Mesendoderm (in vitro differentiated cells): Measurements from ENCODE around the gene NEK8. TPM values are rescaled to one million over a fixed set of nuclear protein-coding genes. Genes with fewer than 3 reads are reported as not detected.
A peak's percentile ranks its signal among the peaks of the same experiment; 100 is the strongest.

ENCODE experiments used
- DNase-seq: peaks from one replicate; pipeline ENCODE4 v3.0.0; 2013
- H2AK5ac ChIP-seq: 2 replicates; pipeline ENCODE4 v1.6.1; 2013; ENCODE audit warnings: low read length, inconsistent platforms
- H2BK120ac ChIP-seq: 2 replicates; pipeline ENCODE4 v1.6.1; 2013; ENCODE audit warnings: low read depth, mild to moderate bottlenecking, low read length, moderate library complexity, mixed read lengths
- H2BK15ac ChIP-seq: replicated peaks from 2 replicates; pipeline ENCODE4 v1.6.1; 2013; ENCODE audit warnings: low read depth, mild to moderate bottlenecking, moderate library complexity
- H2BK5ac ChIP-seq: 2 replicates; pipeline ENCODE4 v1.6.1; 2013; ENCODE audit warnings: low read length, inconsistent platforms
- H3K18ac ChIP-seq: 2 replicates; pipeline ENCODE4 v1.6.1; 2013; ENCODE audit warnings: mild to moderate bottlenecking, low read length, mixed read lengths
- H3K23ac ChIP-seq: one replicate; pipeline ENCODE4 v1.6.1; 2013; ENCODE audit warnings: low read length
- H3K27ac ChIP-seq: 2 replicates; pipeline ENCODE4 v1.5.1; 2013; ENCODE audit warnings: low read depth, mild to moderate bottlenecking, inconsistent platforms, low read length, moderate library complexity
- H3K27me3 ChIP-seq: 2 replicates; pipeline ENCODE4 v1.6.1; 2013; ENCODE audit warnings: low read length, control low read depth, mild to moderate bottlenecking, inconsistent platforms; ENCODE audit not compliant: insufficient read depth, poor library complexity
- H3K36me3 ChIP-seq: 2 replicates; pipeline ENCODE4 v1.6.1; 2013; ENCODE audit warnings: low read length, inconsistent platforms; ENCODE audit not compliant: control insufficient read depth, insufficient read depth
- H3K4ac ChIP-seq: one replicate; pipeline ENCODE4 v1.6.1; 2013; ENCODE audit warnings: low read depth, mild to moderate bottlenecking, low read length, moderate library complexity
- H3K4me1 ChIP-seq: 2 replicates; pipeline ENCODE4 v1.6.1; 2013; ENCODE audit warnings: low read depth, low read length, inconsistent platforms; ENCODE audit not compliant: control insufficient read depth
- H3K4me2 ChIP-seq: 2 replicates; pipeline ENCODE4 v1.6.1; 2013; ENCODE audit warnings: low read length
- H3K4me3 ChIP-seq: 2 replicates; pipeline ENCODE4 v1.5.1; 2013; ENCODE audit warnings: mild to moderate bottlenecking, low read length
- H3K56ac ChIP-seq: one replicate; pipeline ENCODE4 v1.6.1; 2013; ENCODE audit warnings: low read length
- H3K79me1 ChIP-seq: 2 replicates; pipeline ENCODE4 v1.6.1; 2013; ENCODE audit warnings: low read length, inconsistent platforms
- H3K79me2 ChIP-seq: 2 replicates; pipeline ENCODE4 v1.6.1; 2013; ENCODE audit warnings: mild to moderate bottlenecking, low read length; ENCODE audit not compliant: control insufficient read depth, insufficient read depth
- H3K9ac ChIP-seq: 2 replicates; pipeline ENCODE4 v1.6.1; 2013; ENCODE audit warnings: low read length, inconsistent platforms
- H4K5ac ChIP-seq: one replicate; pipeline ENCODE4 v1.6.1; 2013; ENCODE audit warnings: low read length
- H4K8ac ChIP-seq: one replicate; pipeline ENCODE4 v1.6.1; 2013; ENCODE audit warnings: low read depth, mild to moderate bottlenecking, control low read depth, low read length, moderate library complexity
- WGBS: extraction: QIAGEN DNeasy Blood & Tissue Kit; methylation state at CpG from one replicate; pipeline ENCODE4 v1.1.7; 2013; ENCODE audit warnings: low lambda C conversion rate, missing lambda C conversion rate; ENCODE audit not compliant: insufficient coverage; ENCODE audit errors: extremely low coverage; 5-methylcytosine and 5-hydroxymethylcytosine counted together
- polyA plus RNA-seq, 2 experiments: library from polyadenylated mRNA; stranded (reverse); fragments of 200-250 nt; gene quantifications; one replicate each; pipeline ENCODE4 v1.2.3, GENCODE V29; 2013

The NEK8 gene
- polyA plus RNA-seq (2013, experiment 1 of 2) = 6.8 TPM
- polyA plus RNA-seq (2013, experiment 2 of 2) = 6.5 TPM

DNA sequence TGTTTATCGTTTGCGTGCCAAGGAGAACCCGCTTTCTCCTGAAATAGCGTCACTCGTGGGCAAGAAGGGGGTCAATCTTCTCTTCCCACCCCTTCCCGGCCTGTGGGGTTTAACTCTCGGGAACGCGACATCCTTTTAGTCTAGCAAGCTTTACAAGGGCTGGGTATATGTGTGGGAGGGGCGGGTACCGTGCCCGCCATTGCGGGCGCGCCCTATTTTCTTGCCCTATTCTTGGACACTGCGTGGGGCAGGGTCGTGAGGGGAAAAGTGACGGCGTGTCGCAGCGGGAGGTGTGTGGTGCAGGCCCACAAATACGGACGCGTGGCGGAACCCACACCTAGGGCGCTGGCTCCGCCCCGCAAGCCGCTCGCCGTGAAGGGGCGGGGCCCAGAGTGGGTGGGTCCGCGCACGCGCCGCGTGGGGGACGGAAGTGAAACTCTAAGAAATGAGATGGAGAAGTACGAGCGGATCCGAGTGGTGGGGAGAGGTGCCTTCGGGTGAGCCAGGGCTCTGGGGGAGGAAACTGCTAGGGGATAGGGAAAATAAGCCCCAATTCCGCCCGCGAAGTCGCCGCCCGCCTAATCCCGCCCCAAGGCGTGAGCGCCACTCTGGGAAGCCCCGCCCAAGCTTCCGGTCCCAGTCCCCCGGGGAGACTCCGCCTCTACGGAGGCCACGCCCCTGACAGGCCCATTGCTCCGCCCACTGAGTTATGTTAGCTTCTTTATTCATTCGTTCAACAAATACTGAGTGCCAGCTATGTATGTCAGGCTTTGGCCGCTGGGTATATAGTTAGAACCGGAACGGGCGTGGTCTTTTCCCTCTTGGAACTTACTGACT, at the start of gene NEK8:
NEK8 (plus strand) TSS at position 425 of the 837 bp plus-strand sequence; CDS start at position 451, 26 bp downstream.
- WGBS = no CpG with 5 or more reads among the region's 64 CpGs
- Histone ChIP-seq H3K23ac (peak within 1 kb of the TSS; percentile 51), H2BK5ac (peak within 1 kb of the TSS; percentile 84), H3K4me2 (peak within 1 kb of the TSS; percentile 26), H3K18ac (peak within 1 kb of the TSS; percentile 88), H4K8ac (no peak within 1 kb of the TSS), H3K4me3 (peak within 1 kb of the TSS; percentile 59), H3K27ac (peak within 1 kb of the TSS; percentile 90), H3K9ac (peak within 1 kb of the TSS; percentile 79), H4K5ac (no peak within 1 kb of the TSS), H2BK120ac (peak within 1 kb of the TSS; percentile 74), H3K4ac (peak within 1 kb of the TSS; percentile 77), H3K27me3 (no peaks in the 10 kb centered on the region), H2AK5ac (no peak within 1 kb of the TSS), H2BK15ac (no peak within 1 kb of the TSS), H3K56ac (peak within 1 kb of the TSS; percentile 88), H3K79me2 (no peaks in the 10 kb centered on the region), H3K4me1 (no peaks in the 10 kb centered on the region), H3K36me3 (peaks cover 4% of the 10 kb centered on the region), H3K79me1 (no peaks in the 10 kb centered on the region)
- DNase-seq = peak; percentile 92

DNA sequence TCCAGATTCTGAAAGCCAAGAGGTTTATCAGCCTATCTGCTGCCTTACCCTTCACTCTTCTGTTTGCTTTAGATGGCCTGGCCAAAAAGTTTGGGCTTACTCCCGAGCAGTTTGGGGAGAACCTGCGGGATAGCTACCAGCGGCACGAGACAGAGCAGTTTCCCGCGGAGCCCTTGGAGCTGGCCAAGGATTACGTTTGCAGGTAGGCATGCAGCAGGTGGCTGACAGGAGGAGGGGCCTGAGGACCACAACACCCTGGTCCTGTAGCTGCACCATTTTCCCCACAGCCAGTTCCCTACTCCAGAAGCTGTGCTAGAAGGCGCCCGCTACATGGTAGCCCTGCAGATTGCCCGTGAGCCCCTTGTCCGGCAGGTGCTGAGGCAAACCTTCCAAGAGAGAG, 45.9 kb upstream of the NEK8 start:
- H3K27ac ChIP-seq = no peak overlapping the region
- no peak overlapping the region for H2BK5ac ChIP-seq
- H3K79me2 ChIP-seq = no peaks in the 10 kb centered on the region
- peaks cover 43% of the 10 kb centered on the region for H3K36me3 ChIP-seq
- H3K4me2 ChIP-seq = no peak overlapping the region
- no peak overlapping the region for H2BK15ac ChIP-seq
- H3K4me1 ChIP-seq = no peaks in the 10 kb centered on the region
- no peak overlapping the region for H3K4me3 ChIP-seq
- no peak overlapping the region for H4K8ac ChIP-seq
- H3K79me1 ChIP-seq = no peaks in the 10 kb centered on the region
- no peak overlapping the region for H3K56ac ChIP-seq
- H2AK5ac ChIP-seq = no peak overlapping the region
- H4K5ac ChIP-seq = no peak overlapping the region
- H2BK120ac ChIP-seq = no peak overlapping the region
- no peak overlapping the region for H3K23ac ChIP-seq
- H3K4ac ChIP-seq = no peak overlapping the region
- H3K18ac ChIP-seq = no peak overlapping the region
- DNase-seq = no peak
- H3K9ac ChIP-seq = no peak overlapping the region
- WGBS = no CpG with 5 or more reads among the region's 11 CpGs
- no peaks in the 10 kb centered on the region for H3K27me3 ChIP-seq

DNA sequence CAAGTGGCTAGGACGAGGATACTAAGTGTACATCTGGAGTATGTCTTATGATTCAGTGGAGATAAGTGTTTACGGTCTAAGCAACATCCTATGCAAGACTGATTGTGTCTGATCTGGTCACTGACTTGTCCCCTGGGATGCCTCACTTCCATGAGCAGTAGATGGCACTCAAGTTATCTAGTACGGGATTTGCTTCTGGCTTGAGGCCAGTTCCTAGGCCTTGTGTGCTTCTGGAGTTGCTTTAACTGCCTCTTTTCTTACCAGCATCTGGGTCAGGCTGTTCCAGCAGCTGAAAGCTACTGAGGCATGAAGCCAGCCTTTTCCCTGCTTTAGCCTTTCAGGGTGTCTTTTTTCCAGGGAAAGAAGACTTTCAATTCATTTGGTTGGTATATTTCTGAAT, 43.6 kb upstream of the NEK8 start:
- no CpG with 5 or more reads among the region's 3 CpGs for WGBS
- DNase-seq = no peak
- Histone ChIP-seq H4K8ac (no peak overlapping the region), H3K23ac (no peak overlapping the region), H3K4me1 (no peaks in the 10 kb centered on the region), H3K56ac (no peak overlapping the region), H3K27ac (no peak overlapping the region), H2BK15ac (no peak overlapping the region), H2BK120ac (no peak overlapping the region), H4K5ac (no peak overlapping the region), H3K27me3 (no peaks in the 10 kb centered on the region), H3K36me3 (peaks cover 43% of the 10 kb centered on the region), H2BK5ac (no peak overlapping the region), H2AK5ac (no peak overlapping the region), H3K9ac (no peak overlapping the region), H3K4me2 (no peak overlapping the region), H3K79me2 (no peaks in the 10 kb centered on the region), H3K4me3 (no peak overlapping the region), H3K4ac (no peak overlapping the region), H3K18ac (no peak overlapping the region), H3K79me1 (no peaks in the 10 kb centered on the region)

DNA sequence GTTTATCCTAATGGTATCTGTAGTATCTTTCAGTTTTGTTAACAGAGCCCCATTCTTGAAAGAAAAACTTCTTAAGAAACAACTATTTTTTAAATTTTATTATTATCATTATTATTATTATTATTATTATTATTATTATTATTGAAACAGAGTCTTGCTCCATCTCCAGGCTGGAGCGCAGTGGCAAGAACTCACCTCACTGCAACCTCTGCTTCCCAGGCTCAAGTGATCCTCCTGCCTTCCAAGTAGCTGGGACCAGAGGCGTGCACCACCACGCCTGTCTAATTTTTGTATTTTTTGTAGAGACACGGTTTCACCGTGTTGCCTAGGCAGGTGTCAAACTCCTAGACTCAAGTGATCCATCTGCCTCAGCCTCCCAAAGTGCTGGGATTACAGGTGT, 43.2 kb upstream of the NEK8 start:
- no peak overlapping the region for H2BK120ac ChIP-seq
- no peak overlapping the region for H3K4me2 ChIP-seq
- no peaks in the 10 kb centered on the region for H3K27me3 ChIP-seq
- no peak overlapping the region for H3K9ac ChIP-seq
- no peaks in the 10 kb centered on the region for H3K79me2 ChIP-seq
- peaks cover 44% of the 10 kb centered on the region for H3K36me3 ChIP-seq
- H4K5ac ChIP-seq = no peak overlapping the region
- no peak overlapping the region for H3K23ac ChIP-seq
- no peak overlapping the region for H4K8ac ChIP-seq
- H2BK5ac ChIP-seq = no peak overlapping the region
- H2BK15ac ChIP-seq = no peak overlapping the region
- no peak for DNase-seq
- H3K4me3 ChIP-seq = no peak overlapping the region
- H2AK5ac ChIP-seq = no peak overlapping the region
- H3K4ac ChIP-seq = no peak overlapping the region
- no peak overlapping the region for H3K56ac ChIP-seq
- no peak overlapping the region for H3K27ac ChIP-seq
- no peaks in the 10 kb centered on the region for H3K4me1 ChIP-seq
- no CpG with 5 or more reads among the region's 5 CpGs for WGBS
- H3K79me1 ChIP-seq = no peaks in the 10 kb centered on the region
- no peak overlapping the region for H3K18ac ChIP-seq

DNA sequence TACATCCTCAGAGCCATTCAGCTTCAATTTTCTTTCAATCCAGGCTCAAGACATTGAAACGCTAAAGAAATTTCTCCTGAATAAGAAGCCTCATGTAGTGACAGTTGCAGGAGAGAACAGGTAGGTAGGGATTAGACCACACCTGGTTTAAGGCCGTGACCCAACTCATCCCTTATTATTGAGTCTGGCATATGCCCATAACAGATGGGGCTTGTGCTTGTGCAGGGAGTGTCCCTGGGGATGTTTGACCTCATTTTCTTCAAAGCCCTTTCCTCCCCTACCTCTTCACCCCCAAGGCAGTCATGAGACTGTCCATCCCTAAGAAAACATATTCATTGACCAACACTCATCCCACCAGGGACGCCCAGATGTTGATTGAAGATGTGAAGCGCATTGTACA, 42.3 kb upstream of the NEK8 start:
- Histone ChIP-seq H3K56ac (no peak overlapping the region), H4K8ac (no peak overlapping the region), H3K36me3 (peaks cover 48% of the 10 kb centered on the region), H3K18ac (no peak overlapping the region), H4K5ac (no peak overlapping the region), H3K4ac (no peak overlapping the region), H3K27me3 (no peaks in the 10 kb centered on the region), H3K79me1 (no peaks in the 10 kb centered on the region), H2BK15ac (no peak overlapping the region), H3K9ac (no peak overlapping the region), H3K27ac (no peak overlapping the region), H3K79me2 (no peaks in the 10 kb centered on the region), H2BK120ac (no peak overlapping the region), H2AK5ac (no peak overlapping the region), H2BK5ac (no peak overlapping the region), H3K4me2 (no peak overlapping the region), H3K4me3 (no peak overlapping the region), H3K4me1 (no peaks in the 10 kb centered on the region), H3K23ac (no peak overlapping the region)
- WGBS = no CpG with 5 or more reads among the region's 4 CpGs
- DNase-seq = no peak
